HG02884 (cell line): Measurements from ENCODE around the gene INTS14.
A peak's percentile ranks its signal among the peaks of the same experiment; 100 is the strongest.

Source experiments
- ATAC-seq: cut with Tn5 transposase; IDR thresholded peaks from one replicate; pipeline ENCODE4 v1.9.1; 2021; ENCODE audit warnings: mild to moderate bottlenecking, moderate library complexity; ENCODE audit not compliant: unreplicated experiment

INTS14 gene

DNA sequence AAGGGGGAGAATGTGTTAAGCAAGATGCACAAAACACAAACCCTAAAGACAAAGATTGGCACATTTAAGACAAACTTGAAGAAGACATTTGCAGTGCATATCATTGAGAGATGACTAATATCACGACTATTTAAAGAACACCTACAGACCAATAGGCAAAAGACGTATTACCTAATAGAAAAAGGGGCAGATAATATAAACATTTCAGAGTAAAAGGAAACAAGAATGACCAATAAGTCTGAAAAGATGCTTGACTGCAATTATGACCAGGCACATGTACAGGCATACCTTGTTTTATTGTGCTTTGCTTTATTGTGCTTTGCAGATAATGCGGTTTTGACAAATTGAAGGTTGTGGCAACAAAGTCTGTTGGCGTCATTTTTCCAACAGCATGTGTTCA, 75.7 kb downstream of the INTS14 start:
- no peak for ATAC-seq

DNA sequence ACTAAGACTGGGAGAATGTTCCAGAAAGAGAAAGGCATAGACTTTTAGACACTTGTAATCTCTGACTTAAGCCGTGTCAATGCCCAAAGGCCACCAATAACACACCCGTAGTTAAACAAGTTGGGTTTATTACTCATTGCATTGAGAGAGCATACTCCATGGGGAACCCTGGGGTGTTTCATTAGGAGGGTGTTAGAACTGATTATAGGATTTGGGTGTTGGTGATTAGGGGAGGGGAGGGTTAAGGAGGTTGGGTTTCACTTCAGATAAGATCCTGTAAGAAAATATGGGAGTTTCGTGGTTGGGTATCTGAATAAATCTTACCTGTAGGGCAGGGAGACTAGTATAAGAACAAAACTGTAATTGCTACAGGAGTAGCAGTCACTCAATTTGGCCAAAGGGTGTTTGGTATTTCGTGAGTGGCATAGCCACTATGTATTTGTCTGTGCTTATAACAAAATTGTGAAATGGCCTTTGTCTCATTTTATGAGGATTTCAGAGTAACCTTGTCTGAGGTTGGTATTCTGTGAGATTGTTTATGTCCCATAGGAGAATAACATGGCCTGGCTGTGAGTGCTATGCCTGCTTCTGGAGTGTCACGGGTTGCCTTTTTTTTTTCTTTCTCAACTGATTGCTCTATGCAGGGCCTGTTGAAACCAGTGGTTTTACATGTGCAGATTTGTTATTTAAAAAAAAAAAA, 77.7 kb downstream of the INTS14 start:
- no peak for ATAC-seq

DNA sequence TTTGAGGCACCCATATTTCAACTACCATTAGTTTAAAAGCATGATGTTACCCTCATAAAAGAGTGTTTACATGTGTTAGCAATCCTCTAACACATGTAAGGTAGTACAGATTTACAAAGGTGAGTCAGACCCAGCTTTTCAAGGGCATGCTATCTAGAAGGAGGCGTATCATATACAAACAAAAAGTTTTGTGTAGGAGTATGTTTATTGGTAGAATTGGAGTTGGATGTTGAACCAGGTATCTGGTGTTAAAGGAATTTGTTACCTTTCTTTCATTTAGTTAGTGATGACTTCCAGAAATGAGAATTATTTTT, 78.2 kb downstream of the INTS14 start:
- ATAC-seq = no peak

DNA sequence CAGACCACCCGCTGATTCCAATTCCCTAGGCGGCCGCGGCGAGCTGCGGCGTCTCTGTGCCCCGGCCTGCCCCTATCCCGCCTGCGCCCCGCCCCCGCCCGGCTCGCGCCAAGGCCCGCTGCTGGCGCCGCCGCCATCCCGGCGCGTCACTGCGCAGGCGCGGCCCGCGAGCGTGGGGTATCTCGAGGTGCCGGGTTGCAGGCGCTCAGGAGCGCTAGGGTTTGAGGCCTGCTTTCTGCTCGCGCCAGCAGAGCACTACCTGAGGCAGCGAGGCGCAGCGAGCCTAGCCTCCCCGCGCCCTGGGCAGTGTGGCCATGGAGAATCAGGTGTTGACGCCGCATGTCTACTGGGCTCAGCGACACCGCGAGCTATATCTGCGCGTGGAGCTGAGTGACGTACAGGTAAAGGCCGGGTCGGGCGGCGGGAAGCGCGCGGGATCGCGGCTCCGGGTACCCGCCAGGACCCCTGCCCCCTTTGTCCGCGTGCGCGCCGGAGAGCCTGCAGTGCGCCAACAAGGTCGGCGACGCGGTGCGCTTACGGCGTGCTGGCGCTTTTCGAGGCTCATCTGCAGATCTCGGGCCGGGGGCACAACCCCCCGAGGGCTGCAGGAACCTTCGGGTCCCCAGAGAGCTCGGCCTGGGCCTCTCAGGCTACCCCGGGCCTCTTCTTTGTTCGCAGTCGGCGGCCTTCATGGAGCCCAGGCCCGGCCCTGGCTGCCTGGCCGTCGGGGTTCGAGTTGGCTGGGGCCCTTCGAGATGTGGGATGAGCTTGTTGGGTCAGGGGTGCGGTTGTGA, 80.4 kb downstream of the INTS14 start, which contains the start of gene HACD3:
TSS of gene HACD3 (plus strand) at position 146 of the 794 bp plus-strand sequence. CDS start at position 315, 169 bp downstream.
- ATAC-seq = peak; percentile 62

DNA sequence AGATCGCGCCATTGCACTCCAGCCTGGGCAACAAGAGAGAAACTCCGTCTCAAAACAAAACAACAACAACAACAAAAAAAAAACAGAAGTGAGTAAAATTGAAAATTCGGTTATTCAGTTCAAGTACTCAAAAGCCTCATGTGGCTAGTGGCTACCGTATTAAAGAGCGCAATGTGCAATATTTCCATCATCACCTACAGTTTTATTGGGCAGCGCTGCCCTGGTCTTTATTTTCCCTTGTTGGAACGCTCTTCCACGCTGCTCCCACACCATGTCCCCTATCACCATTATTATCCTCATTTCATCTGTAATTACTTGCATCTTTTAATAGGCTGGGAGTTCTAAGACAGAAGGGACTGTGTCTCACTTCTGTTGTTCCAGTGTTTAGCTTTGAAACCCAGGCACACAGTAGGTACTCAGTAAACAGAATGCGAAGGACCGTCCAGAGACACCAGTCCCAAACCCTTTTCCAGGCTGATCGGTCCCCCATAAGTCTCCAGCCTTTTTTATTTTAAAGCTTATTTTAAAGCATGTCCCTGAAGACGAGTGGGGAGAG, 81.1 kb downstream of the INTS14 start:
- ATAC-seq = peak; percentile 3
